Measurements from ENCODE around the gene SERPINB8. TPM values are rescaled to one million over a fixed set of nuclear protein-coding genes. Genes with fewer than 3 reads are reported as not detected.

Gene SERPINB8
- total RNA-seq (24.1 and 25.7 TPM in 2 replicates), polyA plus RNA-seq (11.9 and 15.3 TPM in 2 replicates), polyA minus RNA-seq (16.1 and 19.0 TPM in 2 replicates), Bru-seq, nascent RNA (percentile 64 among the genes with signal in this experiment), BruChase-seq, experiment 1, labeled RNA remaining after a 6-hour chase (percentile 58 among the genes with signal in this experiment), BruChase-seq, experiment 2, labeled RNA remaining after a 2-hour chase (percentile 57 among the genes with signal in this experiment)
- 18.3 and 22.3 TPM in 2 replicates for polyA plus RNA-seq (2011; cell fraction: cytosol; rRNA removed)
- polyA plus RNA-seq (2011; cell fraction: nucleus; rRNA removed): 23.9 and 26.7 TPM in 2 replicates
- 18.9 and 38.7 TPM in 2 replicates for polyA plus RNA-seq (2012)
- 6.8 TPM for polyA minus RNA-seq (2011; cell fraction: cytosol; rRNA and poly(A)+ RNA removed)
- 19.5 and 24.1 TPM in 2 replicates for polyA minus RNA-seq (2011; cell fraction: nucleus; rRNA and poly(A)+ RNA removed)
- long read RNA-seq, transcript SERPINB8-203 (7 exons, 3,477 nt): major isoform, 28 of 70 reads
- long read RNA-seq, transcript SERPINB8-208 (6 exons, 3,192 nt): minor isoform, 5 of 70 reads
- long read RNA-seq, transcript SERPINB8-202 (7 exons, 3,387 nt): minor isoform, 13 of 70 reads
- long read RNA-seq, partial matches to known transcripts: 2 of 70 reads
- long read RNA-seq, other reads (novel, unspliced or antisense): 22 of 70 reads

- H3K4me3 ChIP-seq (replicated peaks in 1 of 3; ENCODE audit: insufficient read depth in 1 of 3, low read depth in 1 of 3, low read length in 3 of 3): peak within 1 kb of the TSS; percentile 60 to 94 (median 63)
- peaks cover 31% of the 10 kb centered on the region for H3K79me2 ChIP-seq (ENCODE audit: control insufficient read depth, insufficient read depth, low read length)
- peaks cover 14% of the 10 kb centered on the region for H3K4me1 ChIP-seq (ENCODE audit: control insufficient read depth, extremely low read depth, insufficient read depth, low read length)
- dilution Hi-C loops (cut with MboI; ENCODE audit: extremely low pct_ligation_motif_present, low sequenced_read_pairs): no loop called here
- H4K20me1 ChIP-seq (replicated peaks; ENCODE audit: control insufficient read depth, extremely low read depth, insufficient read depth, low read length): no peaks in the 10 kb centered on the region
- H3K27ac ChIP-seq (ENCODE audit: insufficient read depth, low read depth, low read length): peak within 1 kb of the TSS; percentile 99
- H3K9me1 ChIP-seq (replicated peaks; ENCODE audit: control insufficient read depth, extremely low read depth, insufficient read depth, low read length): no peaks in the 10 kb centered on the region
- H3K36me3 ChIP-seq (ENCODE audit: control insufficient read depth in 2 of 2, extremely low read depth in 1 of 2, insufficient read depth in 2 of 2, low read length in 2 of 2): no peaks in the 10 kb centered on the region
- peak within 1 kb of the TSS; percentile 30 for H2AFZ ChIP-seq (ENCODE audit: low read depth, low read length)
- no peaks in the 10 kb centered on the region for H3K27me3 ChIP-seq (ENCODE audit: control insufficient read depth in 2 of 2, insufficient read depth in 2 of 2, low read length in 2 of 2)
- ChIA-PET POLR2A (no interaction called here), CTCF (interaction anchor here (1.0 to 1.2 kb wide), 3 partner anchors 10 to 34 kb away, joined by 3 to 6 read pairs (median 5); no protein-coding TSS in a partner anchor)
- peak within 1 kb of the TSS; percentile 99 for H3K9ac ChIP-seq (replicated peaks; ENCODE audit: extremely low read depth, insufficient read depth, low read length)
- H3K4me2 ChIP-seq (ENCODE audit: insufficient read depth, low read length): peak within 1 kb of the TSS; percentile 47
- H3K9me3 ChIP-seq (replicated peaks; ENCODE audit: control insufficient read depth, insufficient read depth, low read length): no peaks in the 10 kb centered on the region
- DNase-seq (ENCODE audit: low read depth, low spot score): peak; percentile 86
- FAIRE-seq: peak; percentile 95
- intact Hi-C loops (cut with micrococcal nuclease): loop anchor here (1.0 to 2.0 kb wide), 4 partner anchors 9 to 548 kb away; partner anchors contain the start of gene VPS4B
- TF ChIP-seq POLR2A (IDR thresholded peaks at IDR 0.05; ENCODE audit: low read depth, low read length): peak; percentile 82
- TF ChIP-seq MYC (IDR thresholded peaks at IDR 0.05; ENCODE audit: low read depth, low read length): no peak
- TF ChIP-seq CTCF (IDR thresholded peaks at IDR 0.05; ENCODE audit: extremely low read depth in 1 of 2, insufficient read depth in 1 of 2, low read depth in 1 of 2, low read length in 2 of 2): no peak
- peak; percentile 68 for TF ChIP-seq JUN (IDR thresholded peaks at IDR 0.05; ENCODE audit: borderline replicate concordance, insufficient read depth, insufficient read length, low read depth)
- peak; percentile 90 for TF ChIP-seq FOS (IDR thresholded peaks at IDR 0.05; ENCODE audit: borderline replicate concordance, insufficient read depth, low read length)
- no peak for TF ChIP-seq EZH2 (IDR thresholded peaks at IDR 0.05; ENCODE audit: borderline replicate concordance, low read depth, low read length, severe bottlenecking)
- peak; percentile 56 for TF ChIP-seq POLR2AphosphoS5 (IDR thresholded peaks at IDR 0.05; ENCODE audit: insufficient read depth, low read depth, low read length)
- TSS peak; percentile 72 for BruUV-seq (replicated peaks)
Observed at GRCh38 chr18:63969942-63970808, at the start of gene SERPINB8. TSS of gene SERPINB8 (plus strand) at chr18:63970081. CDS start at chr18:63978309, 8,228 bp downstream.
